GM12878 (cell line): Measurements from ENCODE around the gene HPS5. TPM values are rescaled to one million over a fixed set of nuclear protein-coding genes. Genes with fewer than 3 reads are reported as not detected.

Experiments
- BMI1 ChIP-seq: fragments of 450-650 bp; IDR thresholded peaks from 2 replicates; pipeline ENCODE4 v1.6.1; 2016; ENCODE audit warnings: mild to moderate bottlenecking, moderate library complexity, borderline replicate concordance
- CEBPB ChIP-seq, 2 experiments: fragments of 150-350 bp in 1 of 2; IDR thresholded peaks; 2 replicates each; pipeline ENCODE4 v1.6.1; 2012 to 2014; ENCODE audit warnings: low read depth in 2 of 2, low read length in 2 of 2, borderline replicate concordance in 1 of 2, inconsistent platforms in 1 of 2
- CHD2 ChIP-seq: IDR thresholded peaks from 2 replicates; pipeline ENCODE4 v1.6.1; 2011; ENCODE audit warnings: low read depth, low read length, improper control_type of control experiment, borderline replicate concordance
- EP300 ChIP-seq, 2 experiments: fragments of 150-350 bp in 1 of 2; IDR thresholded peaks; 2 replicates each; pipeline ENCODE4 v1.6.1; 2011 to 2012; ENCODE audit warnings: low read depth in 2 of 2, low read length in 2 of 2, borderline replicate concordance in 1 of 2, improper control_type of control experiment in 1 of 2, inconsistent platforms in 1 of 2; ENCODE audit not compliant: control insufficient read depth in 1 of 2
- NFYA ChIP-seq: IDR thresholded peaks from 2 replicates; pipeline ENCODE4 v1.6.1; 2011; ENCODE audit warnings: low read depth, mild to moderate bottlenecking, low read length, improper control_type of control experiment, borderline replicate concordance
- NR2C2 ChIP-seq: IDR thresholded peaks from 2 replicates; pipeline ENCODE4 v1.6.1; 2011; ENCODE audit warnings: borderline replicate concordance, low read depth; ENCODE audit not compliant: control insufficient read depth, insufficient read length
- POLR2A ChIP-seq: IDR thresholded peaks from 2 replicates; pipeline ENCODE4 v1.6.1; 2011; ENCODE audit warnings: low read depth, mild to moderate bottlenecking, low read length
- RUNX3 ChIP-seq: IDR thresholded peaks from 2 replicates; pipeline ENCODE4 v1.6.1; 2012; ENCODE audit warnings: low read length, inconsistent platforms
- WRNIP1 ChIP-seq: IDR thresholded peaks from 2 replicates; pipeline ENCODE4 v1.6.1; 2011; ENCODE audit warnings: low read depth, low read length, improper control_type of control experiment, borderline replicate concordance
- ZNF217 ChIP-seq: fragments of 450-650 bp; IDR thresholded peaks from 2 replicates; pipeline ENCODE4 v1.6.1; 2017; ENCODE audit warnings: antibody characterized with exemption, mild to moderate bottlenecking
- ZNF274 ChIP-seq: IDR thresholded peaks from one replicate; pipeline ENCODE4 v1.8.0; 2011; ENCODE audit not compliant: insufficient read length, insufficient read depth
- polyA plus RNA-seq, 11 experiments: library from polyadenylated mRNA; depleted of rRNA in 4 of 11; unstranded in 6 of 11; stranded (reverse) in 5 of 11; fragments of >200 nt; fragmentation: Nextera tagmentation in 4 of 11; fragmentation: Illumina TruSeq in 1 of 11; extraction: Ambion mirVana in 4 of 11; extraction: Trizol in 1 of 11; gene quantifications; 1 replicate in 1 of 11; 2 replicates in 10 of 11; pipeline versions ENCODE4 v1.2.1 to v1.2.3, GENCODE V29; 2011 to 2016; ENCODE audit warnings: inconsistent platforms in 2 of 11, missing spikeins in 2 of 11, low read depth in 1 of 11
- total RNA-seq, 4 experiments: library from RNA; depleted of rRNA in 3 of 4; stranded (reverse); fragments of >200 nt in 3 of 4; fragmentation: Illumina TruSeq in 1 of 4; extraction: Trizol in 1 of 4; gene quantifications; 2 replicates each; pipeline versions ENCODE4 v1.2.1 to v1.2.3, GENCODE V29; 2013 to 2021
- TF ChIP-seq, protein P1 (sequence below): fragments of 450-650 bp; IDR thresholded peaks from 2 replicates; pipeline ENCODE4 v1.6.1; 2017; ENCODE audit warnings: borderline replicate concordance
- TF ChIP-seq, protein P2 (sequence below): IDR thresholded peaks from 2 replicates; pipeline ENCODE4 v1.6.1; 2012; ENCODE audit warnings: low read depth, low read length, improper control_type of control experiment
- TF ChIP-seq, protein P3 (sequence below): fragments of 450-650 bp; formaldehyde crosslinking; IDR thresholded peaks from 2 replicates; pipeline ENCODE4 v1.5.0; 2022; ENCODE audit warnings: mild to moderate bottlenecking, missing genetic modification characterization
- TF ChIP-seq, protein P4 (sequence below): IDR thresholded peaks from 2 replicates; pipeline ENCODE4 v1.6.1; 2012; ENCODE audit warnings: improper control_type of control experiment, low read depth, low read length; ENCODE audit not compliant: insufficient replicate concordance
- TF ChIP-seq, protein P5 (sequence below): IDR thresholded peaks from 2 replicates; pipeline ENCODE4 v1.6.1; 2012; ENCODE audit warnings: low read length, inconsistent platforms

The HPS5 gene
- total and polyA plus RNA-seq, 10 of the 15 experiments (the other 5 are each of a cell fraction or from before 2014, with no cell fraction given): 11.9 to 32.6 (median 23.5) TPM

DNA sequence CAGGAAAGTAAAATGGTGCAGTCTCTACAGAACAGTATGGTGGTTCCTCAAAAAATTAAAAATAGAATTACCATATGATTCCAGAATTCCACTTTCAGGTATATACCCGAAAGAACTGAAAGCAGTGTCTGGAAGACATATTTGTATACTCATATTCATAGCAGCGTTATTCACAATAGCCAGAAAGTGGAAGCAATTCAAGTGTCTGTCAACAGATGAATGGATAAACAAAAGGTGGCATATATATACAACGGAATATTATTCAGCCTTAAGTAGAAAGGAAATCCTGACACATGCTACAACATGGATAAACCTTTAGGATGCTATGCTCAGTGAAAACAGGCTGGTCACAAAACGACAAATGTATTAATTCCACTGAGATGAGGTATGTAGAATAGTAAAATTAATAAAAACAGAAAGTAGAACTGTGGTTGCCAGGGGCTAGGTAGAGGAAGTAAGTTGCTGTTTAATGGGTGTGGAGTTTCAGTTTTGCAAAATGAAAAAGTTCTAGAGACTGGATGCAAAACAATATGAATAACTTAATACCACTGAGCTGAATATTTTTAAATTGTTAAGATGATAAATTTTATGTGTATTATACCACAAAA, 41.4 kb downstream of the HPS5 start (continued):
- TF ChIP-seq, protein P1, sequence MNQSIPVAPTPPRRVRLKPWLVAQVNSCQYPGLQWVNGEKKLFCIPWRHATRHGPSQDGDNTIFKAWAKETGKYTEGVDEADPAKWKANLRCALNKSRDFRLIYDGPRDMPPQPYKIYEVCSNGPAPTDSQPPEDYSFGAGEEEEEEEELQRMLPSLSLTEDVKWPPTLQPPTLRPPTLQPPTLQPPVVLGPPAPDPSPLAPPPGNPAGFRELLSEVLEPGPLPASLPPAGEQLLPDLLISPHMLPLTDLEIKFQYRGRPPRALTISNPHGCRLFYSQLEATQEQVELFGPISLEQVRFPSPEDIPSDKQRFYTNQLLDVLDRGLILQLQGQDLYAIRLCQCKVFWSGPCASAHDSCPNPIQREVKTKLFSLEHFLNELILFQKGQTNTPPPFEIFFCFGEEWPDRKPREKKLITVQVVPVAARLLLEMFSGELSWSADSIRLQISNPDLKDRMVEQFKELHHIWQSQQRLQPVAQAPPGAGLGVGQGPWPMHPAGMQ: no peak
- TF ChIP-seq NFYA (no peak), CHD2 (no peak), BMI1 (0 out of 2 replicates have a peak, but pooled peaks have one; percentile 13), NR2C2 (no peak), POLR2A (no peak), ZNF217 (no peak), CEBPB (IDR thresholded peaks at IDR 0.05; ENCODE audit: borderline replicate concordance in 1 of 2, low read depth in 2 of 2, low read length in 2 of 2) (0 out of 4 replicates have a peak, but pooled peaks of 1 of the 2 experiments have one; percentile 31), WRNIP1 (no peak), EP300 (IDR thresholded peaks at IDR 0.05; ENCODE audit: borderline replicate concordance in 1 of 2, control insufficient read depth in 1 of 2, low read depth in 2 of 2, low read length in 2 of 2) (0 out of 4 replicates have a peak, but pooled peaks of 1 of the 2 experiments have one; percentile 19), RUNX3 (peak; percentile 59), ZNF274 (no peak)
- TF ChIP-seq, protein P2, sequence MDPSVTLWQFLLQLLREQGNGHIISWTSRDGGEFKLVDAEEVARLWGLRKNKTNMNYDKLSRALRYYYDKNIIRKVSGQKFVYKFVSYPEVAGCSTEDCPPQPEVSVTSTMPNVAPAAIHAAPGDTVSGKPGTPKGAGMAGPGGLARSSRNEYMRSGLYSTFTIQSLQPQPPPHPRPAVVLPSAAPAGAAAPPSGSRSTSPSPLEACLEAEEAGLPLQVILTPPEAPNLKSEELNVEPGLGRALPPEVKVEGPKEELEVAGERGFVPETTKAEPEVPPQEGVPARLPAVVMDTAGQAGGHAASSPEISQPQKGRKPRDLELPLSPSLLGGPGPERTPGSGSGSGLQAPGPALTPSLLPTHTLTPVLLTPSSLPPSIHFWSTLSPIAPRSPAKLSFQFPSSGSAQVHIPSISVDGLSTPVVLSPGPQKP: no peak
- TF ChIP-seq, protein P3, sequence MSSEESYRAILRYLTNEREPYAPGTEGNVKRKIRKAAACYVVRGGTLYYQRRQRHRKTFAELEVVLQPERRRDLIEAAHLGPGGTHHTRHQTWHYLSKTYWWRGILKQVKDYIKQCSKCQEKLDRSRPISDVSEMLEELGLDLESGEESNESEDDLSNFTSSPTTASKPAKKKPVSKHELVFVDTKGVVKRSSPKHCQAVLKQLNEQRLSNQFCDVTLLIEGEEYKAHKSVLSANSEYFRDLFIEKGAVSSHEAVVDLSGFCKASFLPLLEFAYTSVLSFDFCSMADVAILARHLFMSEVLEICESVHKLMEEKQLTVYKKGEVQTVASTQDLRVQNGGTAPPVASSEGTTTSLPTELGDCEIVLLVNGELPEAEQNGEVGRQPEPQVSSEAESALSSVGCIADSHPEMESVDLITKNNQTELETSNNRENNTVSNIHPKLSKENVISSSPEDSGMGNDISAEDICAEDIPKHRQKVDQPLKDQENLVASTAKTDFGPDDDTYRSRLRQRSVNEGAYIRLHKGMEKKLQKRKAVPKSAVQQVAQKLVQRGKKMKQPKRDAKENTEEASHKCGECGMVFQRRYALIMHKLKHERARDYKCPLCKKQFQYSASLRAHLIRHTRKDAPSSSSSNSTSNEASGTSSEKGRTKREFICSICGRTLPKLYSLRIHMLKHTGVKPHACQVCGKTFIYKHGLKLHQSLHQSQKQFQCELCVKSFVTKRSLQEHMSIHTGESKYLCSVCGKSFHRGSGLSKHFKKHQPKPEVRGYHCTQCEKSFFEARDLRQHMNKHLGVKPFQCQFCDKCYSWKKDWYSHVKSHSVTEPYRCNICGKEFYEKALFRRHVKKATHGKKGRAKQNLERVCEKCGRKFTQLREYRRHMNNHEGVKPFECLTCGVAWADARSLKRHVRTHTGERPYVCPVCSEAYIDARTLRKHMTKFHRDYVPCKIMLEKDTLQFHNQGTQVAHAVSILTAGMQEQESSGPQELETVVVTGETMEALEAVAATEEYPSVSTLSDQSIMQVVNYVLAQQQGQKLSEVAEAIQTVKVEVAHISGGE (CRISPR knock-in tag): no peak
- TF ChIP-seq, protein P4, sequence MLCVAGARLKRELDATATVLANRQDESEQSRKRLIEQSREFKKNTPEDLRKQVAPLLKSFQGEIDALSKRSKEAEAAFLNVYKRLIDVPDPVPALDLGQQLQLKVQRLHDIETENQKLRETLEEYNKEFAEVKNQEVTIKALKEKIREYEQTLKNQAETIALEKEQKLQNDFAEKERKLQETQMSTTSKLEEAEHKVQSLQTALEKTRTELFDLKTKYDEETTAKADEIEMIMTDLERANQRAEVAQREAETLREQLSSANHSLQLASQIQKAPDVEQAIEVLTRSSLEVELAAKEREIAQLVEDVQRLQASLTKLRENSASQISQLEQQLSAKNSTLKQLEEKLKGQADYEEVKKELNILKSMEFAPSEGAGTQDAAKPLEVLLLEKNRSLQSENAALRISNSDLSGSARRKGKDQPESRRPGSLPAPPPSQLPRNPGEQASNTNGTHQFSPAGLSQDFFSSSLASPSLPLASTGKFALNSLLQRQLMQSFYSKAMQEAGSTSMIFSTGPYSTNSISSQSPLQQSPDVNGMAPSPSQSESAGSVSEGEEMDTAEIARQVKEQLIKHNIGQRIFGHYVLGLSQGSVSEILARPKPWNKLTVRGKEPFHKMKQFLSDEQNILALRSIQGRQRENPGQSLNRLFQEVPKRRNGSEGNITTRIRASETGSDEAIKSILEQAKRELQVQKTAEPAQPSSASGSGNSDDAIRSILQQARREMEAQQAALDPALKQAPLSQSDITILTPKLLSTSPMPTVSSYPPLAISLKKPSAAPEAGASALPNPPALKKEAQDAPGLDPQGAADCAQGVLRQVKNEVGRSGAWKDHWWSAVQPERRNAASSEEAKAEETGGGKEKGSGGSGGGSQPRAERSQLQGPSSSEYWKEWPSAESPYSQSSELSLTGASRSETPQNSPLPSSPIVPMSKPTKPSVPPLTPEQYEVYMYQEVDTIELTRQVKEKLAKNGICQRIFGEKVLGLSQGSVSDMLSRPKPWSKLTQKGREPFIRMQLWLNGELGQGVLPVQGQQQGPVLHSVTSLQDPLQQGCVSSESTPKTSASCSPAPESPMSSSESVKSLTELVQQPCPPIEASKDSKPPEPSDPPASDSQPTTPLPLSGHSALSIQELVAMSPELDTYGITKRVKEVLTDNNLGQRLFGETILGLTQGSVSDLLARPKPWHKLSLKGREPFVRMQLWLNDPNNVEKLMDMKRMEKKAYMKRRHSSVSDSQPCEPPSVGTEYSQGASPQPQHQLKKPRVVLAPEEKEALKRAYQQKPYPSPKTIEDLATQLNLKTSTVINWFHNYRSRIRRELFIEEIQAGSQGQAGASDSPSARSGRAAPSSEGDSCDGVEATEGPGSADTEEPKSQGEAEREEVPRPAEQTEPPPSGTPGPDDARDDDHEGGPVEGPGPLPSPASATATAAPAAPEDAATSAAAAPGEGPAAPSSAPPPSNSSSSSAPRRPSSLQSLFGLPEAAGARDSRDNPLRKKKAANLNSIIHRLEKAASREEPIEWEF: no peak
- TF ChIP-seq, protein P5, sequence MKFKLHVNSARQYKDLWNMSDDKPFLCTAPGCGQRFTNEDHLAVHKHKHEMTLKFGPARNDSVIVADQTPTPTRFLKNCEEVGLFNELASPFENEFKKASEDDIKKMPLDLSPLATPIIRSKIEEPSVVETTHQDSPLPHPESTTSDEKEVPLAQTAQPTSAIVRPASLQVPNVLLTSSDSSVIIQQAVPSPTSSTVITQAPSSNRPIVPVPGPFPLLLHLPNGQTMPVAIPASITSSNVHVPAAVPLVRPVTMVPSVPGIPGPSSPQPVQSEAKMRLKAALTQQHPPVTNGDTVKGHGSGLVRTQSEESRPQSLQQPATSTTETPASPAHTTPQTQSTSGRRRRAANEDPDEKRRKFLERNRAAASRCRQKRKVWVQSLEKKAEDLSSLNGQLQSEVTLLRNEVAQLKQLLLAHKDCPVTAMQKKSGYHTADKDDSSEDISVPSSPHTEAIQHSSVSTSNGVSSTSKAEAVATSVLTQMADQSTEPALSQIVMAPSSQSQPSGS: no peak
